Mammary epithelial cell (primary cell): ENCODE measurements around the gene CADM2.

ENCODE experiments used
- CTCF ChIP-seq, 2 donors: IDR thresholded peaks in 1 of 2; conservative IDR thresholded peaks in 1 of 2; 2 replicates each; pipeline ENCODE4 v1.5.1; 2011 to 2012; ENCODE audit warnings: inconsistent platforms in 2 of 2, low read length in 2 of 2, mild to moderate bottlenecking in 2 of 2, control low read depth in 1 of 2, low read depth in 1 of 2; ENCODE audit not compliant: insufficient read depth in 1 of 2; ENCODE audit errors: extremely low read depth in 1 of 2
- EZH2 ChIP-seq: IDR thresholded peaks from 2 replicates; pipeline ENCODE4 v1.6.1; 2012; ENCODE audit warnings: low read length, inconsistent platforms, borderline replicate concordance

- TF ChIP-seq CTCF (conservative IDR thresholded peaks at IDR 0.05 in 1 of 2, IDR thresholded peaks at IDR 0.05 in 1 of 2; ENCODE audit: extremely low read depth in 1 of 2, insufficient read depth in 1 of 2, low read depth in 1 of 2, low read length in 2 of 2) (no peak), EZH2 (no peak)
Measured at GRCh38 chr3:85875589-85875988, 916.8 kb downstream of the CADM2 start.
